Measurements from ENCODE around the gene MYL10.

Gene MYL10

GRCh38 chr7:101586906-101587677, 42.0 kb downstream of the MYL10 start:
- H3K27ac ChIP-seq (ENCODE audit: low read length): no peak overlapping the region
- no CpG with 5 or more reads among the region's 12 CpGs for WGBS (ENCODE audit: insufficient coverage, insufficient read length)
- no peak overlapping the region for H3K4me3 ChIP-seq (ENCODE audit: low read length)
- DNase-seq (ENCODE audit: low read depth, low spot score): no peak
- no peaks in the 10 kb centered on the region for H3K36me3 ChIP-seq (ENCODE audit: control insufficient read depth, insufficient read depth, low read length)
- H3K4me1 ChIP-seq (ENCODE audit: control insufficient read depth, insufficient read depth, low read length): no peaks in the 10 kb centered on the region
- H3K9me3 ChIP-seq (ENCODE audit: control insufficient read depth, insufficient read depth, low read length): no peaks in the 10 kb centered on the region
- no peaks in the 10 kb centered on the region for H3K27me3 ChIP-seq (ENCODE audit: control insufficient read depth, insufficient read depth, low read length)

- Histone ChIP-seq H3K4me1 (ENCODE audit: control insufficient read depth, insufficient read depth, low read length) (no peaks in the 10 kb centered on the region), H3K9me3 (ENCODE audit: control insufficient read depth, insufficient read depth, low read length) (no peaks in the 10 kb centered on the region), H3K36me3 (ENCODE audit: control insufficient read depth, insufficient read depth, low read length) (no peaks in the 10 kb centered on the region), H3K27ac (ENCODE audit: low read length) (no peak overlapping the region), H3K27me3 (ENCODE audit: control insufficient read depth, insufficient read depth, low read length) (no peaks in the 10 kb centered on the region), H3K4me3 (ENCODE audit: low read length) (no peak overlapping the region)
- no peak for DNase-seq (ENCODE audit: low read depth, low spot score)
- no CpG with 5 or more reads among the region's 18 CpGs for WGBS (ENCODE audit: insufficient coverage, insufficient read length)
Measured at GRCh38 chr7:101586078-101586905, 42.8 kb downstream of the MYL10 start.

GRCh38 chr7:101582971-101583370, 46.1 kb downstream of the MYL10 start:
- Histone ChIP-seq H3K27ac (ENCODE audit: low read length) (no peak overlapping the region), H3K36me3 (ENCODE audit: control insufficient read depth, insufficient read depth, low read length) (no peaks in the 10 kb centered on the region), H3K27me3 (ENCODE audit: control insufficient read depth, insufficient read depth, low read length) (no peaks in the 10 kb centered on the region), H3K9me3 (ENCODE audit: control insufficient read depth, insufficient read depth, low read length) (no peaks in the 10 kb centered on the region), H3K4me3 (ENCODE audit: low read length) (no peak overlapping the region), H3K4me1 (ENCODE audit: control insufficient read depth, insufficient read depth, low read length) (no peaks in the 10 kb centered on the region)
- no CpG with 5 or more reads among the region's 3 CpGs for WGBS (ENCODE audit: insufficient coverage, insufficient read length)
- DNase-seq (ENCODE audit: low read depth, low spot score): no peak

GRCh38 chr7:101581891-101582290, 47.2 kb downstream of the MYL10 start:
- Histone ChIP-seq H3K27me3 (ENCODE audit: control insufficient read depth, insufficient read depth, low read length) (no peaks in the 10 kb centered on the region), H3K27ac (ENCODE audit: low read length) (no peak overlapping the region), H3K4me1 (ENCODE audit: control insufficient read depth, insufficient read depth, low read length) (no peaks in the 10 kb centered on the region), H3K36me3 (ENCODE audit: control insufficient read depth, insufficient read depth, low read length) (no peaks in the 10 kb centered on the region), H3K9me3 (ENCODE audit: control insufficient read depth, insufficient read depth, low read length) (no peaks in the 10 kb centered on the region), H3K4me3 (ENCODE audit: low read length) (no peak overlapping the region)
- no peak for DNase-seq (ENCODE audit: low read depth, low spot score)
- no CpG with 5 or more reads among the region's 10 CpGs for WGBS (ENCODE audit: insufficient coverage, insufficient read length)

- H3K4me1 ChIP-seq (ENCODE audit: control insufficient read depth, insufficient read depth, low read length): no peaks in the 10 kb centered on the region
- no peak for DNase-seq (ENCODE audit: low read depth, low spot score)
- no peaks in the 10 kb centered on the region for H3K36me3 ChIP-seq (ENCODE audit: control insufficient read depth, insufficient read depth, low read length)
- H3K9me3 ChIP-seq (ENCODE audit: control insufficient read depth, insufficient read depth, low read length): no peaks in the 10 kb centered on the region
- no CpG with 5 or more reads among the region's 7 CpGs for WGBS (ENCODE audit: insufficient coverage, insufficient read length)
- no peaks in the 10 kb centered on the region for H3K27me3 ChIP-seq (ENCODE audit: control insufficient read depth, insufficient read depth, low read length)
- no peak overlapping the region for H3K4me3 ChIP-seq (ENCODE audit: low read length)
- H3K27ac ChIP-seq (ENCODE audit: low read length): no peak overlapping the region
Measured at GRCh38 chr7:101580596-101580995, 48.5 kb downstream of the MYL10 start.

- DNase-seq (ENCODE audit: low read depth, low spot score): no peak
- WGBS (ENCODE audit: insufficient coverage, insufficient read length): no CpG with 5 or more reads among the region's 1 CpG
- Histone ChIP-seq H3K27me3 (ENCODE audit: control insufficient read depth, insufficient read depth, low read length) (no peaks in the 10 kb centered on the region), H3K27ac (ENCODE audit: low read length) (no peak overlapping the region), H3K9me3 (ENCODE audit: control insufficient read depth, insufficient read depth, low read length) (no peaks in the 10 kb centered on the region), H3K4me1 (ENCODE audit: control insufficient read depth, insufficient read depth, low read length) (no peaks in the 10 kb centered on the region), H3K4me3 (ENCODE audit: low read length) (no peak overlapping the region), H3K36me3 (ENCODE audit: control insufficient read depth, insufficient read depth, low read length) (no peaks in the 10 kb centered on the region)
Measured at GRCh38 chr7:101578552-101578951, 50.5 kb downstream of the MYL10 start.

- H3K4me3 ChIP-seq (ENCODE audit: low read length): no peak overlapping the region
- no peaks in the 10 kb centered on the region for H3K9me3 ChIP-seq (ENCODE audit: control insufficient read depth, insufficient read depth, low read length)
- WGBS (ENCODE audit: insufficient coverage, insufficient read length): no CpG with 5 or more reads among the region's 3 CpGs
- H3K27ac ChIP-seq (ENCODE audit: low read length): no peak overlapping the region
- no peaks in the 10 kb centered on the region for H3K27me3 ChIP-seq (ENCODE audit: control insufficient read depth, insufficient read depth, low read length)
- no peaks in the 10 kb centered on the region for H3K4me1 ChIP-seq (ENCODE audit: control insufficient read depth, insufficient read depth, low read length)
- no peak for DNase-seq (ENCODE audit: low read depth, low spot score)
- no peaks in the 10 kb centered on the region for H3K36me3 ChIP-seq (ENCODE audit: control insufficient read depth, insufficient read depth, low read length)
Measured at GRCh38 chr7:101576998-101577397, 52.1 kb downstream of the MYL10 start.

- no peak overlapping the region for H3K4me3 ChIP-seq (ENCODE audit: low read length)
- no peak for DNase-seq (ENCODE audit: low read depth, low spot score)
- no peaks in the 10 kb centered on the region for H3K27me3 ChIP-seq (ENCODE audit: control insufficient read depth, insufficient read depth, low read length)
- H3K36me3 ChIP-seq (ENCODE audit: control insufficient read depth, insufficient read depth, low read length): no peaks in the 10 kb centered on the region
- H3K27ac ChIP-seq (ENCODE audit: low read length): no peak overlapping the region
- no peaks in the 10 kb centered on the region for H3K9me3 ChIP-seq (ENCODE audit: control insufficient read depth, insufficient read depth, low read length)
- no peaks in the 10 kb centered on the region for H3K4me1 ChIP-seq (ENCODE audit: control insufficient read depth, insufficient read depth, low read length)
Measured at GRCh38 chr7:101575721-101576120, 53.4 kb downstream of the MYL10 start.

GRCh38 chr7:101575168-101575567, 53.9 kb downstream of the MYL10 start:
- peak; percentile 83 for DNase-seq (ENCODE audit: low read depth, low spot score)
- H3K27me3 ChIP-seq (ENCODE audit: control insufficient read depth, insufficient read depth, low read length): no peaks in the 10 kb centered on the region
- H3K9me3 ChIP-seq (ENCODE audit: control insufficient read depth, insufficient read depth, low read length): no peaks in the 10 kb centered on the region
- no CpG with 5 or more reads among the region's 2 CpGs for WGBS (ENCODE audit: insufficient coverage, insufficient read length)
- H3K36me3 ChIP-seq (ENCODE audit: control insufficient read depth, insufficient read depth, low read length): no peaks in the 10 kb centered on the region
- no peaks in the 10 kb centered on the region for H3K4me1 ChIP-seq (ENCODE audit: control insufficient read depth, insufficient read depth, low read length)
- H3K27ac ChIP-seq (ENCODE audit: low read length): no peak overlapping the region
- H3K4me3 ChIP-seq (ENCODE audit: low read length): no peak overlapping the region

- Histone ChIP-seq H3K27me3 (ENCODE audit: control insufficient read depth, insufficient read depth, low read length) (no peaks in the 10 kb centered on the region), H3K4me3 (ENCODE audit: low read length) (no peak overlapping the region), H3K36me3 (ENCODE audit: control insufficient read depth, insufficient read depth, low read length) (no peaks in the 10 kb centered on the region), H3K9me3 (ENCODE audit: control insufficient read depth, insufficient read depth, low read length) (no peaks in the 10 kb centered on the region), H3K4me1 (ENCODE audit: control insufficient read depth, insufficient read depth, low read length) (no peaks in the 10 kb centered on the region), H3K27ac (ENCODE audit: low read length) (no peak overlapping the region)
- DNase-seq (ENCODE audit: low read depth, low spot score): no peak
- WGBS (ENCODE audit: insufficient coverage, insufficient read length): no CpG with 5 or more reads among the region's 2 CpGs
Measured at GRCh38 chr7:101572156-101572555, 56.9 kb downstream of the MYL10 start.
